DMS79 (cell line): Measurements from ENCODE around the gene GSTCD.
"Not testable (repeated sequence)": the region's sequence is repeated elsewhere in the genome, so short reads cannot be mapped to it uniquely, and the experiment has no call there.

Source experiments
- DNase-seq: peaks from one replicate; lab custom pipeline; 2025; lab: John Stamatoyannopoulos, UW

Gene GSTCD

GRCh38 chr4:105807496-105807895 lies 98.9 kb downstream of the GSTCD start:
- DNase-seq = no peak

GRCh38 chr4:105808030-105808749 lies 99.6 kb downstream of the GSTCD start:
- DNase-seq = no peak

GRCh38 chr4:105808750-105809041 lies 100.1 kb downstream of the GSTCD start:
- DNase-seq = no peak

- DNase-seq = no peak
These were observed 107.1 kb downstream of the GSTCD start for GRCh38 chr4:105815701-105816100.

- DNase-seq = no peak
These were observed 113.5 kb downstream of the GSTCD start for GRCh38 chr4:105822061-105822460.

- no peak for DNase-seq
These were observed 119.5 kb downstream of the GSTCD start for GRCh38 chr4:105828074-105828473.

GRCh38 chr4:105831189-105831588 lies 122.6 kb downstream of the GSTCD start:
- DNase-seq = no peak

- no peak for DNase-seq
These were observed 126.6 kb downstream of the GSTCD start for GRCh38 chr4:105835177-105835576.

- DNase-seq = no peak
These were observed 128.0 kb downstream of the GSTCD start for GRCh38 chr4:105836537-105836936.

- DNase-seq = no peak
These were observed 128.5 kb downstream of the GSTCD start for GRCh38 chr4:105837037-105837436.

GRCh38 chr4:105838082-105838481 lies 129.5 kb downstream of the GSTCD start:
- no peak for DNase-seq

GRCh38 chr4:105840426-105841174 lies 132.0 kb downstream of the GSTCD start:
- no peak for DNase-seq

- DNase-seq = no peak
These were observed 135.4 kb downstream of the GSTCD start for GRCh38 chr4:105843941-105844340.

GRCh38 chr4:105845559-105845958 lies 137.0 kb downstream of the GSTCD start:
- DNase-seq = no peak

GRCh38 chr4:105848359-105848758 lies 139.8 kb downstream of the GSTCD start:
- DNase-seq = not testable (repeated sequence)

- no peak for DNase-seq
These were observed 142.6 kb downstream of the GSTCD start for GRCh38 chr4:105851196-105851595.

GRCh38 chr4:105852230-105852629 lies 143.6 kb downstream of the GSTCD start:
- DNase-seq = not testable (repeated sequence)

- DNase-seq = no peak
These were observed 150.0 kb downstream of the GSTCD start for GRCh38 chr4:105858466-105859040.

- no peak for DNase-seq
These were observed 150.6 kb downstream of the GSTCD start for GRCh38 chr4:105859233-105859632.

GRCh38 chr4:105870963-105871362 lies 162.4 kb downstream of the GSTCD start:
- no peak for DNase-seq

- DNase-seq = no peak
These were observed 163.4 kb downstream of the GSTCD start for GRCh38 chr4:105871997-105872396.

GRCh38 chr4:105875233-105875632 lies 166.6 kb downstream of the GSTCD start:
- DNase-seq = no peak

- DNase-seq = no peak
These were observed 170.1 kb downstream of the GSTCD start for GRCh38 chr4:105878668-105879067.
